Neutrophil (primary cell): ENCODE data around the gene UFC1.

ENCODE experiments used
- H3K27ac ChIP-seq: fragments of 200-600 bp; sonication (generic); 2 replicates; pipeline ENCODE4 v1.5.1; 2016; ENCODE audit warnings: mild to moderate bottlenecking, moderate library complexity
- H3K27me3 ChIP-seq: fragments of 200-600 bp; sonication (generic); 2 replicates; pipeline ENCODE4 v1.6.0; 2016; ENCODE audit warnings: mild to moderate bottlenecking
- H3K36me3 ChIP-seq: fragments of 200-600 bp; sonication (generic); 2 replicates; pipeline ENCODE4 v1.5.1; 2017
- H3K4me1 ChIP-seq, 2 experiments: fragments of 200-600 bp in 1 of 2; sonication (generic) in 1 of 2; 1 replicate in 1 of 2; 2 replicates in 1 of 2; pipeline versions ENCODE4 v1.5.1 to v1.6.1; 2013 to 2016; ENCODE audit warnings: low read depth in 1 of 2, low read length in 1 of 2, mild to moderate bottlenecking in 1 of 2, moderate library complexity in 1 of 2; ENCODE audit not compliant: control insufficient read depth in 1 of 2, insufficient read depth in 1 of 2
- H3K4me3 ChIP-seq, 2 experiments: fragments of 200-600 bp in 1 of 2; sonication (generic) in 1 of 2; 1 replicate in 1 of 2; 2 replicates in 1 of 2; pipeline ENCODE4 v1.5.1; 2013 to 2016; ENCODE audit warnings: low read depth in 1 of 2, low read length in 1 of 2, mild to moderate bottlenecking in 1 of 2, moderate library complexity in 1 of 2
- H3K9me3 ChIP-seq: fragments of 200-600 bp; sonication (generic); 2 replicates; pipeline ENCODE4 v1.5.1; 2016
- CTCF ChIP-seq: fragments of 200-600 bp; sonication (generic); IDR thresholded peaks from 2 replicates; pipeline ENCODE4 v1.5.1; 2016; ENCODE audit warnings: antibody characterized with exemption

UFC1 gene

DNA sequence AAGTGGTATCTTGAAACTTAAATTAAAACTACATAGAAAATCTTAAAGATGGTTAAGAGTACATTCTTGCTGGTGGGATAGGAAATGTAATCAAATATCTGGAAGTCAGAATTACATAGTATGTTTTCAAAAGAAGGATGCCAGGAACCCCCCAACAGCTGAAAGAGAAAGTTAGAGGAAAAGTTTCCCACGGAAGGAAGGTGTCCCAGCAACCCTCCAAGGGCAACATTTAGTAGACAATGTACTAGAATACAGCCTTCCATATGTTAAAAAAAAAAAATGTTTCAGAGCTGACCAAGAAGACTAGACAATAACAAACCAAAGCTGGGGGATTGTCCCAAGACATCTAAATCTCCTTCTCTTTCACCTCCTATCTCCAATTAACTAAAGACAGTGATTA lies 23.5 kb upstream of the UFC1 start:
- Histone ChIP-seq H3K27me3 (no peaks in the 10 kb centered on the region), H3K4me3 (no peak overlapping the region), H3K4me1 (peaks cover 61 to 64% of the 10 kb centered on the region in 2 experiments), H3K9me3 (no peaks in the 10 kb centered on the region), H3K36me3 (peaks cover 37% of the 10 kb centered on the region), H3K27ac (peak overlapping the region; percentile 96)
- TF ChIP-seq CTCF: no peak

GRCh38 chr1:161131523-161132409 lies 22.0 kb upstream of the UFC1 start:
- Histone ChIP-seq H3K27me3 (no peaks in the 10 kb centered on the region), H3K9me3 (no peaks in the 10 kb centered on the region), H3K4me3 (peak overlapping the region; percentile 85 to 98), H3K27ac (peak overlapping the region; percentile 96), H3K36me3 (peaks cover 23% of the 10 kb centered on the region), H3K4me1 (peaks cover 57 to 59% of the 10 kb centered on the region in 2 experiments)
- no peak for TF ChIP-seq CTCF

DNA sequence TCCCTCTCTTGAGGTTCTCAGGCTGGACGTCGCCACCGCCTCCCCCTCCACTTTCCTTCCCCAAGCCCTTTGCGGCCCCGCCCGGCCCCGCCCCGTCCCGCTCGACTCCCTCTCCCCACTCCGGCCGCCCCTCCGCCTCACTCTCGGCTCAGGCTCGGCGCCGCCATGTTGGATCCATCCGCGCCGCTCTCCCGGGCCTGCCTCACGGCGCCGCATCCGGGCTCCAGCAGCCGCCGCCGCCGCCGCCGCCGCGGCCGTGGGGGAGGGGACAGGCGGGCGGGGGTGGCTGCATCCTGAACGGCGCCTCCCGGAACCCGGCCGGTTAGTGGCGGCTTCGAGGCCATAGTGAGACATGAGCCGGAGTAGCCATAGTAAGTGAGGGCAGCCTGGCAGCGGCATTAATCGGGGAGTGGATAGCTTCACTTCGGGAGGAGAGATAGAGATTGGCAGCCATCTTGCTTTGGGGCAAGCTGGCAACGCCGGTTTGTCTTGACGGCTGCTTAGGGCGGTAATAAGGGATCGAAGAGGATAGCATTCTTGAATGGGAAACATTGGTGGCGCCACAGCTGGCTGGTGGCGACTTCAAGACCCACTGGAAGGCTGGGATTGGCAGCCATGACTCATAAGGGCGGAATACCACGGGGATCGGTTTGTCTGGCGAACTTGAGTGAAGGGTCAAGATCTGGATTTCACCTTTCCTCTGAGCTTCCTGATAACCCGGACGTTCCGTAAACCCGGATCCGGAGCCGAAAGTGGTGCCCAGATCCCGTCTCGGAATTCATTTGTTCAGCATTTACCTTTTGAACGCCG lies 21.2 kb upstream of the UFC1 start, which contains the start of gene DEDD:
DEDD (minus strand) TSS at position 258 of the 810 bp plus-strand sequence. CDS start 8,205 bp downstream, outside the sequence.
- H3K4me3 ChIP-seq: peak within 1 kb of the TSS; percentile 85 to 98
- peaks cover 48 to 50% of the 10 kb centered on the region in 2 experiments for H3K4me1 ChIP-seq
- peak within 1 kb of the TSS; percentile 96 for H3K27ac ChIP-seq
- TF ChIP-seq CTCF: no peak
- no peaks in the 10 kb centered on the region for H3K27me3 ChIP-seq
- H3K9me3 ChIP-seq: no peaks in the 10 kb centered on the region
- peaks cover 20% of the 10 kb centered on the region for H3K36me3 ChIP-seq

DNA sequence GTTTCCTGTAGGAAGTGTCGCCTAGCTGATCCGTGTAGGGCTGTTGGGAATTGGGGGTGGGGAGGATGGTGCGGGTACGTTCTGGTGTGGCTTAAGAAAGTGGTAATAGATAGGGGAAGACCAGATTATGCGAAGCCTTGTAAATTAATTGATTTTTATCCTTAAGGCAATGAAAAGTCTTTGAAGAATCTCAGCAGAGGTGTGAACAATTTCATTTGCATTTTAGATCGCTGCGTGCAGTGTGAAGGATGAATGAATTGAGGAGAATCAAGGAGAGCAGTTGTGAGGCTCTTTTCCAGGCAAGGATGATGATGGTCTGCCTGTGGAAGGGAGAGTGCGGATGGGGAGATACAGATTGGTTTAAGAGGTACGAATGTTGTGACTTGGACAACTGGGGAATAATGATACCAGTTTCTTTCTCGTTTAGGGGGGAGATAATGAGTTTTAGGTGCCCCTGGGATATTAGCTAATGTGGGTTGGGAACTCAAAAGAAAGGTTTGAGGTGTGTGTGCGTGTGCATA lies 20.5 kb upstream of the UFC1 start:
- H3K4me3 ChIP-seq: peak overlapping the region; percentile 85 to 98
- no peak for TF ChIP-seq CTCF
- no peaks in the 10 kb centered on the region for H3K9me3 ChIP-seq
- peaks cover 16% of the 10 kb centered on the region for H3K36me3 ChIP-seq
- no peaks in the 10 kb centered on the region for H3K27me3 ChIP-seq
- peak overlapping the region; percentile 96 for H3K27ac ChIP-seq
- H3K4me1 ChIP-seq: peaks cover 48% of the 10 kb centered on the region in 2 experiments

- no peaks in the 10 kb centered on the region for H3K9me3 ChIP-seq
- no peaks in the 10 kb centered on the region for H3K27me3 ChIP-seq
- TF ChIP-seq CTCF: no peak
- H3K27ac ChIP-seq: peak overlapping the region; percentile 85
- H3K4me3 ChIP-seq: no peak overlapping the region
- no peaks in the 10 kb centered on the region for H3K36me3 ChIP-seq
- peaks cover 26 to 27% of the 10 kb centered on the region in 2 experiments for H3K4me1 ChIP-seq
Observed at GRCh38 chr1:161137881-161138280, 15.9 kb upstream of the UFC1 start.
